ENCODE results near the gene IRF4. TPM values are rescaled to one million over a fixed set of nuclear protein-coding genes. Genes with fewer than 3 reads are reported as not detected.

The IRF4 gene
- total RNA-seq, 1 donor from 2014 or later: 0.30 TPM

GRCh38 chr6:395432-396125, 4.0 kb downstream of the IRF4 start:
- H3K4me3 Mint-ChIP-seq: no peak overlapping the region
- peaks cover 11% of the 10 kb centered on the region for H3K4me1 Mint-ChIP-seq
- peaks cover 3% of the 10 kb centered on the region for H3K36me3 Mint-ChIP-seq (ENCODE audit: low read depth)
- no peak for TF ChIP-seq CTCF (conservative IDR thresholded peaks at IDR 0.05)
- H3K27ac Mint-ChIP-seq (ENCODE audit: unreplicated experiment): no peak overlapping the region
- peaks cover 93% of the 10 kb centered on the region for H3K27me3 Mint-ChIP-seq (ENCODE audit: low read depth)
- H3K9me3 Mint-ChIP-seq: no peaks in the 10 kb centered on the region
- DNase-seq (ENCODE audit: low read depth, low spot score): no peak

- Mint-ChIP-seq H3K36me3 (ENCODE audit: low read depth) (peaks cover 3% of the 10 kb centered on the region), H3K4me3 (no peak overlapping the region), H3K27ac (ENCODE audit: unreplicated experiment) (no peak overlapping the region), H3K9me3 (no peaks in the 10 kb centered on the region), H3K27me3 (ENCODE audit: low read depth) (peaks cover 89% of the 10 kb centered on the region), H3K4me1 (peaks cover 8% of the 10 kb centered on the region)
- DNase-seq (ENCODE audit: low read depth, low spot score): no peak
- TF ChIP-seq CTCF (conservative IDR thresholded peaks at IDR 0.05): no peak
Measured at GRCh38 chr6:396126-396520, 4.6 kb downstream of the IRF4 start.

- Mint-ChIP-seq H3K9me3 (no peaks in the 10 kb centered on the region), H3K36me3 (ENCODE audit: low read depth) (peaks cover 3% of the 10 kb centered on the region), H3K27me3 (ENCODE audit: low read depth) (peaks cover 85% of the 10 kb centered on the region), H3K4me1 (peaks cover 6% of the 10 kb centered on the region), H3K27ac (ENCODE audit: unreplicated experiment) (no peak overlapping the region), H3K4me3 (no peak overlapping the region)
- no peak for DNase-seq (ENCODE audit: low read depth, low spot score)
- no peak for TF ChIP-seq CTCF (conservative IDR thresholded peaks at IDR 0.05)
Measured at GRCh38 chr6:397056-397455, 5.5 kb downstream of the IRF4 start.

- DNase-seq (ENCODE audit: low read depth, low spot score): no peak
- peaks cover 85% of the 10 kb centered on the region for H3K27me3 Mint-ChIP-seq (ENCODE audit: low read depth)
- no peak for TF ChIP-seq CTCF (conservative IDR thresholded peaks at IDR 0.05)
- peaks cover 6% of the 10 kb centered on the region for H3K4me1 Mint-ChIP-seq
- H3K36me3 Mint-ChIP-seq (ENCODE audit: low read depth): peaks cover 3% of the 10 kb centered on the region
- no peaks in the 10 kb centered on the region for H3K9me3 Mint-ChIP-seq
- H3K4me3 Mint-ChIP-seq: no peak overlapping the region
- no peak overlapping the region for H3K27ac Mint-ChIP-seq (ENCODE audit: unreplicated experiment)
Measured at GRCh38 chr6:397604-398003, 6.1 kb downstream of the IRF4 start.

- DNase-seq (ENCODE audit: low read depth, low spot score): no peak
- no peaks in the 10 kb centered on the region for H3K9me3 Mint-ChIP-seq
- no peak for TF ChIP-seq CTCF (conservative IDR thresholded peaks at IDR 0.05)
- H3K27me3 Mint-ChIP-seq (ENCODE audit: low read depth): peaks cover 83% of the 10 kb centered on the region
- no peak overlapping the region for H3K27ac Mint-ChIP-seq (ENCODE audit: unreplicated experiment)
- H3K4me3 Mint-ChIP-seq: no peak overlapping the region
- peaks cover 3% of the 10 kb centered on the region for H3K36me3 Mint-ChIP-seq (ENCODE audit: low read depth)
- H3K4me1 Mint-ChIP-seq: peaks cover 6% of the 10 kb centered on the region
Measured at GRCh38 chr6:398065-398464, 6.5 kb downstream of the IRF4 start.

All from neural crest cell (in vitro differentiated cells).